OCI-LY1 (cell line): Measurements from ENCODE around the gene PITPNM3.

ENCODE experiments used
- H2AFZ ChIP-seq: fragments of 200-600 bp; sonication (generic), shearing (Covaris generic); 2 replicates; pipeline ENCODE4 v1.6.0; 2014; ENCODE audit warnings: antibody characterized with exemption, mild to moderate bottlenecking, low read length
- H3F3A ChIP-seq: fragments of 200-600 bp; sonication (generic), shearing (Covaris generic); 2 replicates; pipeline ENCODE4 v1.6.0; 2014; ENCODE audit warnings: mild to moderate bottlenecking, antibody characterized with exemption, low read length, moderate library complexity; ENCODE audit not compliant: insufficient read depth
- H3K27ac ChIP-seq: fragments of 200-600 bp; sonication (generic); 2 replicates; pipeline ENCODE4 v1.5.1; 2014; ENCODE audit warnings: low read length, mixed run types, mild to moderate bottlenecking, low read depth; ENCODE audit not compliant: poor library complexity, severe bottlenecking
- H3K27me3 ChIP-seq: fragments of 200-600 bp; sonication (generic); 2 replicates; pipeline ENCODE4 v1.6.0; 2014; ENCODE audit warnings: antibody characterized with exemption, mild to moderate bottlenecking, low read length, moderate library complexity; ENCODE audit not compliant: insufficient read depth
- H3K36me3 ChIP-seq: fragments of 200-600 bp; sonication (generic); 2 replicates; pipeline ENCODE4 v1.6.1; 2014; ENCODE audit warnings: mild to moderate bottlenecking, antibody characterized with exemption, low read length, moderate library complexity, mixed read lengths; ENCODE audit not compliant: insufficient read depth
- H3K4me1 ChIP-seq: fragments of 200-600 bp; sonication (generic); 2 replicates; pipeline ENCODE4 v1.5.1; 2014; ENCODE audit warnings: mild to moderate bottlenecking, low read length, moderate library complexity; ENCODE audit not compliant: insufficient read depth, severe bottlenecking
- H3K4me2 ChIP-seq: fragments of 200-600 bp; sonication (generic), shearing (Covaris generic); 2 replicates; pipeline ENCODE4 v1.6.1; 2014; ENCODE audit warnings: low read length
- H3K4me3 ChIP-seq: fragments of 200-600 bp; sonication (generic); 2 replicates; pipeline ENCODE4 v1.5.1; 2014; ENCODE audit warnings: low read length, low read depth, mild to moderate bottlenecking, mixed read lengths; ENCODE audit not compliant: poor library complexity, severe bottlenecking
- H3K79me2 ChIP-seq: fragments of 200-600 bp; shearing (Covaris generic); 2 replicates; pipeline ENCODE4 v1.6.1; 2016; ENCODE audit warnings: mixed run types, low read length, mixed read lengths; ENCODE audit not compliant: insufficient read depth
- H3K9ac ChIP-seq: fragments of 200-600 bp; sonication (generic), shearing (Covaris generic); 2 replicates; pipeline ENCODE4 v1.6.1; 2014; ENCODE audit warnings: mild to moderate bottlenecking, low read length, mixed read lengths
- H3K9me2 ChIP-seq: fragments of 200-600 bp; sonication (generic), shearing (Covaris generic); 2 replicates; pipeline ENCODE4 v1.6.1; 2014; ENCODE audit warnings: low read depth, mild to moderate bottlenecking, low read length, mixed read lengths
- H3K9me3 ChIP-seq: fragments of 200-600 bp; shearing (Covaris generic); 2 replicates; pipeline ENCODE4 v1.6.1; 2014; ENCODE audit warnings: low read length, mixed read lengths
- H4K20me1 ChIP-seq: fragments of 200-600 bp; sonication (generic), shearing (Covaris generic); 2 replicates; pipeline ENCODE4 v1.6.0; 2016; ENCODE audit warnings: mild to moderate bottlenecking, low read length; ENCODE audit not compliant: insufficient read depth
- EZH2 ChIP-seq: fragments of 200-600 bp; sonication (generic), shearing (Covaris generic); IDR thresholded peaks from 2 replicates; pipeline ENCODE4 v1.8.0; 2017; ENCODE audit warnings: borderline replicate concordance, mixed run types, mild to moderate bottlenecking, antibody characterized with exemption, low read length, moderate library complexity, mixed read lengths
- TF ChIP-seq, protein P1 (sequence below): fragments of 200-600 bp; sonication (generic), shearing (Covaris generic); IDR thresholded peaks from 2 replicates; pipeline ENCODE4 v1.5.1; 2017; ENCODE audit warnings: mild to moderate bottlenecking, antibody characterized with exemption, low read length, moderate library complexity, mixed read lengths

PITPNM3 gene

DNA sequence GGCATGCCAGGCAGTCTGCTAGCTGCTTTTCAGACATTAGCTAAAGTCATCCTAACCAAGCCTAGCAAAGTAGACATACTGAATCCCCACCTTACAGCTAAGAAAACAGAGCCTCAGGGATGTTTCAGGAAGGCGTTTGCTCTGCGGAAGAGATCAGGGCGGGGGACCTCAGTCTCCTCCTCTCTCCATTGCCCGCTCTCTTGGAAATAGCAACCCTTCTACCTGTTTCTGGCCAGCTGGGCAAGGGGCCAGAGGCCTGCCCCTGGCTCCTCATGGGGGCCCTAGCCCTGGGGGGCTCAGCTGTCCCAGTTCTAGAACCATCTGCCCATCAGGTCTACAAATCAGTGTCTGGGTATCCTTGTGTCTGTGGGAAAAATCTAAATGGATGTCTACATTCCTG is 14.5 kb downstream of the PITPNM3 start:
- H3F3A ChIP-seq = no peaks in the 10 kb centered on the region
- H3K4me3 ChIP-seq = no peak overlapping the region
- no peak overlapping the region for H3K27ac ChIP-seq
- H3K79me2 ChIP-seq = no peaks in the 10 kb centered on the region
- H3K4me2 ChIP-seq = no peak overlapping the region
- H3K9me2 ChIP-seq = no peaks in the 10 kb centered on the region
- H2AFZ ChIP-seq = no peak overlapping the region
- H3K27me3 ChIP-seq = 0 out of 2 replicates have a peak, but pooled peaks cover 7% of the 10 kb centered on the region
- no peak overlapping the region for H3K9ac ChIP-seq
- no peaks in the 10 kb centered on the region for H3K4me1 ChIP-seq
- H3K9me3 ChIP-seq = no peaks in the 10 kb centered on the region
- H4K20me1 ChIP-seq = no peaks in the 10 kb centered on the region
- H3K36me3 ChIP-seq = no peaks in the 10 kb centered on the region
- TF ChIP-seq, protein P1, sequence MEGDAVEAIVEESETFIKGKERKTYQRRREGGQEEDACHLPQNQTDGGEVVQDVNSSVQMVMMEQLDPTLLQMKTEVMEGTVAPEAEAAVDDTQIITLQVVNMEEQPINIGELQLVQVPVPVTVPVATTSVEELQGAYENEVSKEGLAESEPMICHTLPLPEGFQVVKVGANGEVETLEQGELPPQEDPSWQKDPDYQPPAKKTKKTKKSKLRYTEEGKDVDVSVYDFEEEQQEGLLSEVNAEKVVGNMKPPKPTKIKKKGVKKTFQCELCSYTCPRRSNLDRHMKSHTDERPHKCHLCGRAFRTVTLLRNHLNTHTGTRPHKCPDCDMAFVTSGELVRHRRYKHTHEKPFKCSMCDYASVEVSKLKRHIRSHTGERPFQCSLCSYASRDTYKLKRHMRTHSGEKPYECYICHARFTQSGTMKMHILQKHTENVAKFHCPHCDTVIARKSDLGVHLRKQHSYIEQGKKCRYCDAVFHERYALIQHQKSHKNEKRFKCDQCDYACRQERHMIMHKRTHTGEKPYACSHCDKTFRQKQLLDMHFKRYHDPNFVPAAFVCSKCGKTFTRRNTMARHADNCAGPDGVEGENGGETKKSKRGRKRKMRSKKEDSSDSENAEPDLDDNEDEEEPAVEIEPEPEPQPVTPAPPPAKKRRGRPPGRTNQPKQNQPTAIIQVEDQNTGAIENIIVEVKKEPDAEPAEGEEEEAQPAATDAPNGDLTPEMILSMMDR = no peak
- no peak for TF ChIP-seq EZH2

DNA sequence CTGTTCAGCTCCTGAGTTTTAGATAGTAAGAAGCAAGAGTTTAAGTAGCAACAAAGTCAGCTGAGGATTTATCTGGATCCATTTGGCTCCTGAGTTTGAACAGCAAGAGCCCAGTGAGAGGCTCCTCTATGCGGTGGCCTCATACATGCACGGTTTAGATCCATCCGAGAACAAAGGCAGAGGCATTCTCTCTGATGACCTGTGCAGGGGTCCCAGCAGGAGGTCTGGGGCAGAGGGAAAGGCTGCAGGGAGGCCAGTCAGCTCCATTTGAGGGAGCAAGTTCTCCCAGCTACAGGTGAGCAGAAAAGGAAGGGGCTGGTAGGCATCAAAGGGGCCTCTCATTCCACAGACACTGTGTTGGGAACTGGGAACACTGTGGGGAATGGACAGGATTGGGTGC is 16.5 kb downstream of the PITPNM3 start:
- Histone ChIP-seq H3K4me3 (no peak overlapping the region), H3K27me3 (0 out of 2 replicates have a peak, but pooled peaks cover 7% of the 10 kb centered on the region), H3K4me2 (no peak overlapping the region), H3K36me3 (no peaks in the 10 kb centered on the region), H3F3A (no peaks in the 10 kb centered on the region), H3K27ac (no peak overlapping the region), H3K9ac (no peak overlapping the region), H2AFZ (no peak overlapping the region), H4K20me1 (no peaks in the 10 kb centered on the region), H3K9me3 (no peaks in the 10 kb centered on the region), H3K79me2 (no peaks in the 10 kb centered on the region), H3K4me1 (no peaks in the 10 kb centered on the region), H3K9me2 (no peaks in the 10 kb centered on the region)
- TF ChIP-seq EZH2 = no peak
- TF ChIP-seq, protein P1 = no peak

DNA sequence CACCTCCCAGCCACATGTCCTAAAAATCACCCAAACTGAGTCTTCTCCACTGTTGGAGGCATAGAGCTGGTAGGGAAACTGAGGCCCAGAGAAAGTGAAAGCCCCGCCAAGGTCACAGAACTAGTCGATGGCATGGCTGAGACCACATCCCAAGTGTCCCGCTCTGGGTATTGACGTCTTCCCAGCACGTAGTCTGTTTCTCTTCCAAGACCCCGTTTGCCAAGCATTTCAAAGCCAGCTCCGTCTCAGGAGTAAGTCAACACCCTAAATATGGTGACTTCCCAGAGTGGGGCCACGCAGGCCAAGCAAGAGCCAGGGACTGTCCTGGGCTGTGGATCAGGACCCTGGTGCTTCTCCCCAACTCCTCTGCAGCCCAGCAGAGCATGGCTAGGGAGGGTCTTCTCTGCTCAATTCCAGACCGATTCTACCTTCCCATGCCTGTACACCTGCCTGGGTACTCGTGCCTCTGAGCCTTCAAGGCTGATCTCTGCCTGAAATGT is 19.7 kb downstream of the PITPNM3 start:
- H3K27ac ChIP-seq = no peak overlapping the region
- 0 out of 2 replicates have a peak, but pooled peaks cover 7% of the 10 kb centered on the region for H3K27me3 ChIP-seq
- H3K4me3 ChIP-seq = no peak overlapping the region
- H3K9me3 ChIP-seq = no peaks in the 10 kb centered on the region
- H3K4me2 ChIP-seq = no peak overlapping the region
- no peak overlapping the region for H3K9ac ChIP-seq
- H4K20me1 ChIP-seq = no peaks in the 10 kb centered on the region
- no peak overlapping the region for H2AFZ ChIP-seq
- H3K4me1 ChIP-seq = no peaks in the 10 kb centered on the region
- no peaks in the 10 kb centered on the region for H3K36me3 ChIP-seq
- TF ChIP-seq, protein P1 = no peak
- no peak for TF ChIP-seq EZH2
- no peaks in the 10 kb centered on the region for H3K9me2 ChIP-seq
- no peaks in the 10 kb centered on the region for H3F3A ChIP-seq
- no peaks in the 10 kb centered on the region for H3K79me2 ChIP-seq
